Measurements from ENCODE around the gene TTLL9.

- TF ChIP-seq CTCF (conservative IDR thresholded peaks at IDR 0.05) (no peak), ZFX (IDR thresholded peaks at IDR 0.05) (no peak)
Observed at GRCh38 chr20:31843288-31843687, 27.1 kb upstream of the TTLL9 start.
